SK-N-SH (cell line): ENCODE data around the gene APEH. TPM values are rescaled to one million over a fixed set of nuclear protein-coding genes. Genes with fewer than 3 reads are reported as not detected.

Experiments used
- CTCF ChIA-PET: fragments of 300-600, 350-600 bp; formaldehyde crosslinking; extraction: SDS; loops from one replicate; lab custom pipeline; 2021; lab: Yijun Ruan, JAX
- POLR2A ChIA-PET: fragments of 350-600 bp; sonication (Branson Sonifier 250); formaldehyde crosslinking; extraction: SDS; loops from one replicate; lab custom pipeline; 2020; ENCODE audit warnings: antibody characterized with exemption, inconsistent platforms; lab: Yijun Ruan, JAX
- DNase-seq: peaks from one replicate; pipeline ENCODE4 v3.0.0; 2012
- H2AFZ ChIP-seq: fragments of 200-600 bp; sonication (generic); 2 replicates; pipeline ENCODE4 v1.8.1; 2016; ENCODE audit warnings: antibody characterized with exemption, mild to moderate bottlenecking, low read depth
- H3F3A ChIP-seq: fragments of 200-600 bp; sonication (generic); replicated peaks from 2 replicates; pipeline ENCODE3; 2016; ENCODE audit warnings: antibody characterized with exemption, mild to moderate bottlenecking; ENCODE audit not compliant: insufficient read depth
- H3K27ac ChIP-seq, 2 experiments: fragments of 200-500 bp in 1 of 2; fragments of 200-600 bp in 1 of 2; sonication (Bioruptor generic) in 1 of 2; sonication (generic), shearing (Covaris generic) in 1 of 2; 2 replicates each; pipeline versions ENCODE4 v1.5.1 to v1.6.1; 2014 to 2016; ENCODE audit warnings: low read depth in 2 of 2, inconsistent platforms in 1 of 2, low read length in 1 of 2, mild to moderate bottlenecking in 1 of 2, mixed read lengths in 1 of 2
- H3K27me3 ChIP-seq: fragments of 200-600 bp; sonication (generic), shearing (Covaris generic); 2 replicates; pipeline ENCODE4 v1.6.1; 2016; ENCODE audit warnings: mixed run types; ENCODE audit not compliant: insufficient read depth
- H3K36me3 ChIP-seq, 2 experiments: fragments of 200-500 bp in 1 of 2; fragments of 200-600 bp in 1 of 2; sonication (Bioruptor generic) in 1 of 2; sonication (generic) in 1 of 2; replicated peaks in 1 of 2; 2 replicates each; pipeline versions ENCODE3 to v1.5.1; 2014 to 2016; ENCODE audit warnings: low read length in 1 of 2, mild to moderate bottlenecking in 1 of 2; ENCODE audit not compliant: insufficient read depth in 2 of 2, control insufficient read depth in 1 of 2
- H3K4me1 ChIP-seq, 2 experiments: fragments of 200-500 bp in 1 of 2; fragments of 200-600 bp in 1 of 2; sonication (Bioruptor generic) in 1 of 2; sonication (generic), shearing (Covaris generic) in 1 of 2; 2 replicates each; pipeline versions ENCODE4 v1.5.1 to v1.6.1; 2014 to 2016; ENCODE audit warnings: low read depth in 1 of 2, low read length in 1 of 2, mixed run types in 1 of 2; ENCODE audit not compliant: insufficient read depth in 2 of 2, control insufficient read depth in 1 of 2
- H3K4me2 ChIP-seq: fragments of 200-600 bp; sonication (generic), shearing (Covaris generic); 2 replicates; pipeline ENCODE4 v1.6.1; 2017; ENCODE audit warnings: mixed run types
- H3K4me3 ChIP-seq, 2 experiments: fragments of 200-500 bp in 1 of 2; fragments of 200-600 bp in 1 of 2; sonication (Bioruptor generic) in 1 of 2; sonication (generic), shearing (Covaris generic) in 1 of 2; 2 replicates each; pipeline versions ENCODE4 v1.5.1 to v1.8.1; 2014 to 2016; ENCODE audit warnings: low read depth in 2 of 2, inconsistent platforms in 1 of 2, low read length in 1 of 2, mild to moderate bottlenecking in 1 of 2, mixed read lengths in 1 of 2, moderate library complexity in 1 of 2
- H3K79me2 ChIP-seq: fragments of 200-600 bp; sonication (generic); 2 replicates; pipeline ENCODE4 v1.8.1; 2017; ENCODE audit warnings: mild to moderate bottlenecking; ENCODE audit not compliant: insufficient read depth
- H3K9ac ChIP-seq: fragments of 200-600 bp; sonication (generic); 2 replicates; pipeline ENCODE4 v1.6.1; 2017; ENCODE audit warnings: mixed run types
- H3K9me2 ChIP-seq: fragments of 200-600 bp; sonication (generic); 2 replicates; pipeline ENCODE4 v1.6.1; 2017; ENCODE audit warnings: mixed run types
- H3K9me3 ChIP-seq: fragments of 200-600 bp; sonication (generic); 2 replicates; pipeline ENCODE4 v1.6.1; 2017; ENCODE audit warnings: mixed run types, mild to moderate bottlenecking, moderate library complexity
- H4K20me1 ChIP-seq: fragments of 200-600 bp; sonication (generic); 2 replicates; pipeline ENCODE4 v1.6.1; 2017; ENCODE audit warnings: mild to moderate bottlenecking, mixed run types; ENCODE audit not compliant: insufficient read depth
- CTCF ChIP-seq: fragments of 200-600 bp; sonication (generic); IDR thresholded peaks from 2 replicates; pipeline ENCODE4 v1.6.1; 2017; ENCODE audit warnings: antibody characterized with exemption, mild to moderate bottlenecking, moderate library complexity
- MAX ChIP-seq: IDR thresholded peaks from 2 replicates; pipeline ENCODE4 v1.4.0; 2012; ENCODE audit warnings: low read depth
- RXRA ChIP-seq: IDR thresholded peaks from 2 replicates; pipeline ENCODE4 v1.4.0; 2012; ENCODE audit warnings: low read depth, mild to moderate bottlenecking, borderline replicate concordance
- TCF12 ChIP-seq: IDR thresholded peaks from 2 replicates; pipeline ENCODE4 v1.4.0; 2012
- WGBS: methylation state at CpG from one replicate; pipeline ENCODE4 v1.1.6; 2017; ENCODE audit warnings: low lambda C conversion rate; 5-methylcytosine and 5-hydroxymethylcytosine counted together
- polyA plus RNA-seq, 3 experiments: library from polyadenylated mRNA; depleted of rRNA; stranded (reverse); fragments of >200 nt; gene quantifications; 2 replicates each; pipeline ENCODE4 v1.2.3, GENCODE V29; 2012

APEH gene
- polyA plus RNA-seq, 1 of the 3 experiments (the other 2 are of a cell fraction) = 112 TPM

- H3K27me3 ChIP-seq = no peaks in the 10 kb centered on the region
- H3K79me2 ChIP-seq = no peaks in the 10 kb centered on the region
- ChIA-PET POLR2A (interaction anchor here (0.9 kb wide), 1 partner anchor 18 kb away, joined by 3 read pairs; no protein-coding TSS in a partner anchor), CTCF (interaction anchor here (0.7 to 8.1 kb wide), 15 partner anchors 9 to 401 kb away, joined by 3 to 76 read pairs (median 6); partner anchors contain the start of genes AMIGO3 and GMPPB)
- H3K36me3 ChIP-seq = peaks cover 0 to 38% of the 10 kb centered on the region in 2 experiments
- no peak overlapping the region for H3K27ac ChIP-seq
- no peak overlapping the region for H3K9ac ChIP-seq
- no peaks in the 10 kb centered on the region for H3K9me3 ChIP-seq
- H3K4me3 ChIP-seq = no peak overlapping the region
- DNase-seq = no peak
- H3K4me1 ChIP-seq = no peaks in the 10 kb centered on the region
- H2AFZ ChIP-seq = no peak overlapping the region
- no peaks in the 10 kb centered on the region for H3K9me2 ChIP-seq
- H3K4me2 ChIP-seq = no peak overlapping the region
- H3F3A ChIP-seq = no peaks in the 10 kb centered on the region
- TF ChIP-seq CTCF (peak; percentile 34), MAX (no peak)
- H4K20me1 ChIP-seq = no peaks in the 10 kb centered on the region
- 73% methylated on average over 13 of the region's 13 CpGs for WGBS
These were observed 26.4 kb downstream of the APEH start for GRCh38 chr3:49700453-49701128.

- no peak overlapping the region for H2AFZ ChIP-seq
- H3K9me2 ChIP-seq = no peaks in the 10 kb centered on the region
- no peaks in the 10 kb centered on the region for H3K79me2 ChIP-seq
- H4K20me1 ChIP-seq = no peaks in the 10 kb centered on the region
- CTCF ChIA-PET = interaction anchor here (0.7 to 8.1 kb wide), 18 partner anchors 10 to 400 kb away, joined by 3 to 76 read pairs (median 4); partner anchors contain the start of genes AMIGO3, GMPPB and INKA1
- DNase-seq = peak; percentile 71
- peaks cover 0 to 44% of the 10 kb centered on the region in 2 experiments for H3K36me3 ChIP-seq
- POLR2A ChIA-PET = interaction anchor here (0.9 kb wide), 1 partner anchor 17 kb away, joined by 3 read pairs; no protein-coding TSS in a partner anchor
- H3K9ac ChIP-seq = no peak overlapping the region
- no peak overlapping the region for H3K27ac ChIP-seq
- 100% methylated on average over 1 of the region's 21 CpGs for WGBS
- H3F3A ChIP-seq = no peaks in the 10 kb centered on the region
- TF ChIP-seq TCF12 = no peak
- no peak for TF ChIP-seq RXRA
- peak; percentile 67 for TF ChIP-seq CTCF
- no peaks in the 10 kb centered on the region for H3K27me3 ChIP-seq
- no peaks in the 10 kb centered on the region for H3K4me1 ChIP-seq
- H3K4me3 ChIP-seq = no peak overlapping the region
- H3K4me2 ChIP-seq = no peak overlapping the region
- no peaks in the 10 kb centered on the region for H3K9me3 ChIP-seq
These were observed 27.4 kb downstream of the APEH start for GRCh38 chr3:49701388-49702077.
